ENCODE data around the gene BUD23. TPM values are rescaled to one million over a fixed set of nuclear protein-coding genes. Genes with fewer than 3 reads are reported as not detected.

The BUD23 gene
- total and polyA plus RNA-seq, 9 of the 15 experiments (the other 6 are each of a cell fraction or from before 2014, with no cell fraction given) = 79.5 to 270 (median 150) TPM

DNA sequence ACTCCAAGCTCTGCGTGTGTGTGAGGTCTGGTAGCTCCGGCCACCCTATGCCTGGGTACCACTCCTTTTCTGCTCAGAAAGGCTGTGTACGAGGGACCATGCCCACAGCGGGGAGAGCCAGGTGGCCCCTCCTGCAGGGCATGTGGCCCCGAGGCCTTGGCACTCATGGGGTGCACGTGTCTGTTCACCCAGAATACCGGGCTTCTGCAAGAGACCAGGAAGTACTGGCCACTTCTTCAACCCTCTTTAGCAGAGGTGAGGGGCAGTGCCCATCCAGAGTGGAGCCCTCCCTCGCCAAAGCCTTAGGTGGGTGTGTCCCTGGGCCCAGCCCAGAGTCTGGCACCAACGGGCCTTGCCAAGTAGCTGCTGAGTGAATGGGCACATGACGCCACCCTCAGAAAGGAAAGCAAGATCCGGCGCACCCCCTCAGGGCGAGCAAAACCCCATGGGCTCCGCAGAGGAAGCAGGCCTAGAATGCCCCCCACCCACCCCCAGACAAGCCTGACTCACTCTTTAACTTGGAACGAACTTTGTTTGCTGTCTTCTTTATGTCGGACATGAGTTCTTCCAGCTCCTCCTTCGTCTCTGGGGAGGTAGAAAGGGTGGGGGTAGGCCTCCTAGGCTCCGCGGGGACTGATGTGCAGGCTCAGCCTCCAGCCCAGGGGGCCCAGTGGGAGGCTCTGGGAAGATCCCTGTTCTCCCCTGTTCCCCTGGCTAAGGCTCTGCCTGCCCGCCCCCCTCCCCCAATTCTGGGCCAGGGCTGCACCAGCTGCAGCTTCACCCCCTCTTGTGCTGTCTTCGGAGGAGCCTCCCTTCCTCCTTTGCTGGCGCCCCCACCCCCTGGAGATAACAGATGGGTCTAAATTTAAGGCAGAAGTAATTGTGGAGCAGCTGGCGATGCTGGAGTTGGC lies 21.5 kb downstream of the BUD23 start:
- Histone ChIP-seq H3K79me2 (ENCODE audit: control insufficient read depth, insufficient read depth, low read length) (no peaks in the 10 kb centered on the region), H3K27me3 (ENCODE audit: control insufficient read depth in 2 of 2, insufficient read depth in 2 of 2, low read length in 2 of 2) (no peaks in the 10 kb centered on the region; a peak in 1 of 5 replicates), H3K4me1 (replicated peaks in 1 of 2; ENCODE audit: control insufficient read depth in 2 of 2, insufficient read depth in 2 of 2, low read length in 2 of 2) (peaks cover 20 to 73% of the 10 kb centered on the region in 2 experiments; a peak in 4 of 5 replicates), H3K4me3 (no peak overlapping the region), H3K27ac (ENCODE audit: extremely low read depth, low read depth, low read length) (no peak overlapping the region), H4K20me1 (replicated peaks; ENCODE audit: control insufficient read depth, insufficient read depth, low read length) (peaks cover 25% of the 10 kb centered on the region), H3K9me3 (replicated peaks; ENCODE audit: control insufficient read depth, insufficient read depth, low read depth, low read length) (no peaks in the 10 kb centered on the region), H2AFZ (ENCODE audit: low read depth, low read length) (no peak overlapping the region), H3K9ac (ENCODE audit: insufficient read depth in 1 of 2, low read depth in 2 of 2, low read length in 2 of 2) (peak overlapping the region in 1 of 2 experiments; percentile 79; a peak in 2 of 4 replicates), H3K4me2 (ENCODE audit: insufficient read depth, low read length) (no peak overlapping the region), H3K36me3 (ENCODE audit: control insufficient read depth, insufficient read depth, low read length) (peaks cover 21% of the 10 kb centered on the region; the same call in 2 of the 3 replicates), H3K9me1 (ENCODE audit: control insufficient read depth, insufficient read depth, low read length) (no peaks in the 10 kb centered on the region)
- WGBS (ENCODE audit: insufficient coverage, low coverage, missing lambda C conversion rate) = 76% methylated on average over 22 of the region's 23 CpGs
- in situ Hi-C loops (cut with MboI) (no loop called here), intact Hi-C loops (cut with micrococcal nuclease) (no loop called here)
- FAIRE-seq (no peak), DNase-seq (ENCODE audit: extremely low read depth in 1 of 4, low spot score in 3 of 4) (no peak), ATAC-seq (no peak)
- no TSS peak for BruUV-seq (replicated peaks)
- POLR2A ChIA-PET = interaction anchor here (0.5 to 3.3 kb wide), 5 partner anchors 8 to 180 kb away, joined by 3 to 16 read pairs (median 6); partner anchors contain the start of gene STX1A
- TF ChIP-seq, protein P1, sequence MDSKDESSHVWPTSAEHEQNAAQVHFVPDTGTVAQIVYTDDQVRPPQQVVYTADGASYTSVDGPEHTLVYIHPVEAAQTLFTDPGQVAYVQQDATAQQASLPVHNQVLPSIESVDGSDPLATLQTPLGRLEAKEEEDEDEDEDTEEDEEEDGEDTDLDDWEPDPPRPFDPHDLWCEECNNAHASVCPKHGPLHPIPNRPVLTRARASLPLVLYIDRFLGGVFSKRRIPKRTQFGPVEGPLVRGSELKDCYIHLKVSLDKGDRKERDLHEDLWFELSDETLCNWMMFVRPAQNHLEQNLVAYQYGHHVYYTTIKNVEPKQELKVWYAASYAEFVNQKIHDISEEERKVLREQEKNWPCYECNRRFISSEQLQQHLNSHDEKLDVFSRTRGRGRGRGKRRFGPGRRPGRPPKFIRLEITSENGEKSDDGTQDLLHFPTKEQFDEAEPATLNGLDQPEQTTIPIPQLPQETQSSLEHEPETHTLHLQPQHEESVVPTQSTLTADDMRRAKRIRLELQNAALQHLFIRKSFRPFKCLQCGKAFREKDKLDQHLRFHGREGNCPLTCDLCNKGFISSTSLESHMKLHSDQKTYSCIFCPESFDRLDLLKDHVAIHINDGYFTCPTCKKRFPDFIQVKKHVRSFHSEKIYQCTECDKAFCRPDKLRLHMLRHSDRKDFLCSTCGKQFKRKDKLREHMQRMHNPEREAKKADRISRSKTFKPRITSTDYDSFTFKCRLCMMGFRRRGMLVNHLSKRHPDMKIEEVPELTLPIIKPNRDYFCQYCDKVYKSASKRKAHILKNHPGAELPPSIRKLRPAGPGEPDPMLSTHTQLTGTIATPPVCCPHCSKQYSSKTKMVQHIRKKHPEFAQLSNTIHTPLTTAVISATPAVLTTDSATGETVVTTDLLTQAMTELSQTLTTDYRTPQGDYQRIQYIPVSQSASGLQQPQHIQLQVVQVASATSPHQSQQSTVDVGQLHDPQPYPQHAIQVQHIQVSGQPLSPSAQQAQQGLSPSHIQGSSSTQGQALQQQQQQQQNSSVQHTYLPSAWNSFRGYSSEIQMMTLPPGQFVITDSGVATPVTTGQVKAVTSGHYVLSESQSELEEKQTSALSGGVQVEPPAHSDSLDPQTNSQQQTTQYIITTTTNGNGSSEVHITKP (IDR thresholded peaks at IDR 0.05; ENCODE audit: partially characterized antibody) = peak; percentile 72
- TF ChIP-seq POLR2G (IDR thresholded peaks at IDR 0.05; ENCODE audit: low read depth, low read length) = peak; percentile 8; the same call in 1 of the 2 replicates
- TF ChIP-seq RBFOX2 (IDR thresholded peaks at IDR 0.05; ENCODE audit: low read depth, low read length) = peak; percentile 3; the same call in 1 of the 2 replicates
- no peak for TF ChIP-seq ZBTB1 (CRISPR knock-in tag; IDR thresholded peaks at IDR 0.05; ENCODE audit: borderline replicate concordance, low read depth)
- TF ChIP-seq, protein P2, sequence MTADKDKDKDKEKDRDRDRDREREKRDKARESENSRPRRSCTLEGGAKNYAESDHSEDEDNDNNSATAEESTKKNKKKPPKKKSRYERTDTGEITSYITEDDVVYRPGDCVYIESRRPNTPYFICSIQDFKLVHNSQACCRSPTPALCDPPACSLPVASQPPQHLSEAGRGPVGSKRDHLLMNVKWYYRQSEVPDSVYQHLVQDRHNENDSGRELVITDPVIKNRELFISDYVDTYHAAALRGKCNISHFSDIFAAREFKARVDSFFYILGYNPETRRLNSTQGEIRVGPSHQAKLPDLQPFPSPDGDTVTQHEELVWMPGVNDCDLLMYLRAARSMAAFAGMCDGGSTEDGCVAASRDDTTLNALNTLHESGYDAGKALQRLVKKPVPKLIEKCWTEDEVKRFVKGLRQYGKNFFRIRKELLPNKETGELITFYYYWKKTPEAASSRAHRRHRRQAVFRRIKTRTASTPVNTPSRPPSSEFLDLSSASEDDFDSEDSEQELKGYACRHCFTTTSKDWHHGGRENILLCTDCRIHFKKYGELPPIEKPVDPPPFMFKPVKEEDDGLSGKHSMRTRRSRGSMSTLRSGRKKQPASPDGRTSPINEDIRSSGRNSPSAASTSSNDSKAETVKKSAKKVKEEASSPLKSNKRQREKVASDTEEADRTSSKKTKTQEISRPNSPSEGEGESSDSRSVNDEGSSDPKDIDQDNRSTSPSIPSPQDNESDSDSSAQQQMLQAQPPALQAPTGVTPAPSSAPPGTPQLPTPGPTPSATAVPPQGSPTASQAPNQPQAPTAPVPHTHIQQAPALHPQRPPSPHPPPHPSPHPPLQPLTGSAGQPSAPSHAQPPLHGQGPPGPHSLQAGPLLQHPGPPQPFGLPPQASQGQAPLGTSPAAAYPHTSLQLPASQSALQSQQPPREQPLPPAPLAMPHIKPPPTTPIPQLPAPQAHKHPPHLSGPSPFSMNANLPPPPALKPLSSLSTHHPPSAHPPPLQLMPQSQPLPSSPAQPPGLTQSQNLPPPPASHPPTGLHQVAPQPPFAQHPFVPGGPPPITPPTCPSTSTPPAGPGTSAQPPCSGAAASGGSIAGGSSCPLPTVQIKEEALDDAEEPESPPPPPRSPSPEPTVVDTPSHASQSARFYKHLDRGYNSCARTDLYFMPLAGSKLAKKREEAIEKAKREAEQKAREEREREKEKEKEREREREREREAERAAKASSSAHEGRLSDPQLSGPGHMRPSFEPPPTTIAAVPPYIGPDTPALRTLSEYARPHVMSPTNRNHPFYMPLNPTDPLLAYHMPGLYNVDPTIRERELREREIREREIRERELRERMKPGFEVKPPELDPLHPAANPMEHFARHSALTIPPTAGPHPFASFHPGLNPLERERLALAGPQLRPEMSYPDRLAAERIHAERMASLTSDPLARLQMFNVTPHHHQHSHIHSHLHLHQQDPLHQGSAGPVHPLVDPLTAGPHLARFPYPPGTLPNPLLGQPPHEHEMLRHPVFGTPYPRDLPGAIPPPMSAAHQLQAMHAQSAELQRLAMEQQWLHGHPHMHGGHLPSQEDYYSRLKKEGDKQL (CRISPR knock-in tag; IDR thresholded peaks at IDR 0.05; ENCODE audit: borderline replicate concordance) = 0 out of 2 replicates have a peak, but pooled peaks have one; percentile 2
- peak; percentile 10; the same call in 1 of the 2 replicates for TF ChIP-seq MAX (CRISPR knock-in tag; IDR thresholded peaks at IDR 0.05)
- no peak for TF ChIP-seq XRCC3 (IDR thresholded peaks at IDR 0.05)
- 0 out of 2 replicates have a peak, but pooled peaks have one; percentile 11 for TF ChIP-seq POLR2A (conservative IDR thresholded peaks at IDR 0.05)
- CTCF ChIA-PET (ENCODE audit: low intra/inter-chr PET ratio) = no interaction called here
